Epidermal melanocyte (primary cell): Measurements from ENCODE around the gene ATP9A.
"Not testable (repeated sequence)": the region's sequence is repeated elsewhere in the genome, so short reads cannot be mapped to it uniquely, and the experiment has no call there.

Experiments
- DNase-seq: peaks from one replicate; pipeline ENCODE4 v3.0.0; 2011; ENCODE audit warnings: low spot score; ENCODE audit not compliant: insufficient read length

Gene ATP9A

GRCh38 chr20:51656726-51657260, 111.4 kb downstream of the ATP9A start:
- DNase-seq, result no peak

- not testable (repeated sequence) for DNase-seq
Measured at GRCh38 chr20:51656089-51656488, 112.1 kb downstream of the ATP9A start.

- no peak for DNase-seq
Measured at GRCh38 chr20:51654495-51654894, 113.7 kb downstream of the ATP9A start.

GRCh38 chr20:51654060-51654459, 114.1 kb downstream of the ATP9A start:
- no peak for DNase-seq

- DNase-seq, result no peak
Measured at GRCh38 chr20:51653226-51653625, 115.0 kb downstream of the ATP9A start.

- DNase-seq, result no peak
Measured at GRCh38 chr20:51651921-51652549, 116.2 kb downstream of the ATP9A start.

GRCh38 chr20:51650685-51651134, 117.5 kb downstream of the ATP9A start:
- no peak for DNase-seq

GRCh38 chr20:51648571-51648947, 119.6 kb downstream of the ATP9A start:
- no peak for DNase-seq

- DNase-seq, result no peak
Measured at GRCh38 chr20:51647674-51648570, 120.3 kb downstream of the ATP9A start.

- not testable (repeated sequence) for DNase-seq
Measured at GRCh38 chr20:51643810-51644209, 124.4 kb downstream of the ATP9A start.

- no peak for DNase-seq
Measured at GRCh38 chr20:51643390-51643789, 124.8 kb downstream of the ATP9A start.

GRCh38 chr20:51641866-51642265, 126.3 kb downstream of the ATP9A start:
- no peak for DNase-seq

- no peak for DNase-seq
Measured at GRCh38 chr20:51640743-51641142, 127.4 kb downstream of the ATP9A start.

- peak; percentile 65 for DNase-seq
Measured at GRCh38 chr20:51639206-51639832, 128.9 kb downstream of the ATP9A start.

- DNase-seq, result no peak
Measured at GRCh38 chr20:51637241-51637640, 130.9 kb downstream of the ATP9A start.

- no peak for DNase-seq
Measured at GRCh38 chr20:51636123-51636522, 132.1 kb downstream of the ATP9A start.

GRCh38 chr20:51635680-51636079, 132.5 kb downstream of the ATP9A start:
- DNase-seq, result no peak

- no peak for DNase-seq
Measured at GRCh38 chr20:51634877-51635276, 133.3 kb downstream of the ATP9A start.

- no peak for DNase-seq
Measured at GRCh38 chr20:51634257-51634656, 133.9 kb downstream of the ATP9A start.

GRCh38 chr20:51633430-51633829, 134.8 kb downstream of the ATP9A start:
- no peak for DNase-seq

GRCh38 chr20:51631953-51632352, 136.2 kb downstream of the ATP9A start:
- DNase-seq, result no peak
